ENCODE data around the gene RGS17.

- TF ChIP-seq POLR2A (IDR thresholded peaks at IDR 0.05) (no peak), CTCF (IDR thresholded peaks at IDR 0.05) (no peak)
Measured at GRCh38 chr6:153129873-153130514, 1.1 kb downstream of the RGS17 start.

Measured in uterus (tissue), 2 donors.